ENCODE data around the gene GALNT18. TPM values are rescaled to one million over a fixed set of nuclear protein-coding genes. Genes with fewer than 3 reads are reported as not detected.

GALNT18 gene
- total and polyA plus RNA-seq, 2 experiments from 2014 or later, result 4.3 to 10.8 TPM

DNA sequence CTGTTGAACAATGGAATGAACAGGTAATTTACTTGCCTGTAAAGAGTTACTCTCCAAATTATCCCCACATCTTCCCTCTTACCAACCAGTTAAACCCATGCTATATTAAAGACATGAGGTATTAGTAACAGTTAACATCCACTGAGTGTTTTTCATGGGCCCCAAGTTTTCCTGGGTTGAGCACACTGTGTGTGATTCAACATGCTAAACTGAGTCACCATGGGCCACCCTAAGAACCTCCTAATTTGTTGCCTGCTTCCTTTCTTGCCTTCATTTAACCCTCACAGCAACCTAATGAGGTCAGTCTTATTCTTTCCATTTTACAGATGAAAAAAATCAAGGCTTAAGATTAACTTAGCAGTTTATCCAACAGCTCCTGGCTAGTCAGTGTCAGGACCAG is 51.0 kb downstream of the GALNT18 start:
- Mint-ChIP-seq H3K4me3 (no peak overlapping the region), H3K9me3 (no peaks in the 10 kb centered on the region), H3K36me3 (ENCODE audit: low read depth) (no peaks in the 10 kb centered on the region), H3K4me1 (peaks cover 3% of the 10 kb centered on the region), H3K27me3 (ENCODE audit: insufficient read depth, low read depth, poor library complexity) (no peaks in the 10 kb centered on the region), H3K27ac (no peak overlapping the region)
- H4K20me1 ChIP-seq (replicated peaks; ENCODE audit: insufficient read depth), result no peaks in the 10 kb centered on the region
- peaks cover 10% of the 10 kb centered on the region; the same call in 1 of the 2 replicates for H3K9me2 ChIP-seq (ENCODE audit: insufficient read depth)
- H3K27me3 ChIP-seq (ENCODE audit: insufficient read depth), result no peaks in the 10 kb centered on the region
- no peak for ATAC-seq
- H2AFZ ChIP-seq, result no peak overlapping the region
- DNase-seq (ENCODE audit: low spot score), result no peak
- H3K36me3 ChIP-seq (ENCODE audit: insufficient read depth), result no peaks in the 10 kb centered on the region
- TF ChIP-seq EZH2 (IDR thresholded peaks at IDR 0.05; ENCODE audit: low read depth, unreplicated experiment), result no peak
- no peak overlapping the region for H3K27ac ChIP-seq (ENCODE audit: low read depth)
- H3K4me1 ChIP-seq (ENCODE audit: insufficient read depth), result no peaks in the 10 kb centered on the region
- H3K4me3 ChIP-seq, result no peak overlapping the region
- H3K79me2 ChIP-seq (replicated peaks; ENCODE audit: insufficient read depth), result no peaks in the 10 kb centered on the region
- no peak overlapping the region for H3K4me2 ChIP-seq
- no peaks in the 10 kb centered on the region for H3F3A ChIP-seq (replicated peaks; ENCODE audit: low read depth)

DNA sequence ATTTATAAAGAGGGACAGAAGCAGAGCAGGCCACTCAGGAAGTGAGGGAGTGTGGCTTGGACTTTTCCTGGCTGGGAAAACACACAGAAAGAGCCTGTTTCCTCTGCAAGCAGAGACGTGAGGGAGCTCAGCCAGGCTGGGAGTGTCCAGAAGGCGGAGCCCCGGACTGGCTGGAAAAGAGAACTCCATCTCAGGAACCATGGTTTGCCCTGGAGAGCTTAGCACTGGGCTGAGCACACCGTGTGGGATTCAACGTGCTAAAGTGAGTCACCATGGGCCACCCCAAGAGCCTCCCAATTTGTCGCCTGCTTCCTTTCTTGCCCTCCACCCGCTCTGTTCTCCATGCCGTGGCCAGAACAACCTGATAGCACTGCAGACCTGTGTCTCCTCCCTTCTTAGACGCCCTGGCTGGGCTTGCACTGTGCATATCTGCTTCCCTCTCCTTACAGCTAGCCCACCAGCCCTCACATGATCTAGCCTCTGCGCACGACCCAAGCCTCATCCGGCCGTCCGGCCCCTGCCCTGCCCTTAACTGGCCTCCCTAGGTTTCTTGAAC is 51.8 kb downstream of the GALNT18 start:
- DNase-seq (ENCODE audit: low spot score) (no peak), ATAC-seq (no peak)
- Histone ChIP-seq H3K36me3 (ENCODE audit: insufficient read depth) (no peaks in the 10 kb centered on the region), H3K4me2 (no peak overlapping the region), H4K20me1 (replicated peaks; ENCODE audit: insufficient read depth) (no peaks in the 10 kb centered on the region), H3K4me3 (no peak overlapping the region), H2AFZ (no peak overlapping the region), H3K9me2 (ENCODE audit: insufficient read depth) (peaks cover 18% of the 10 kb centered on the region), H3F3A (replicated peaks; ENCODE audit: low read depth) (no peaks in the 10 kb centered on the region), H3K27ac (ENCODE audit: low read depth) (no peak overlapping the region), H3K4me1 (ENCODE audit: insufficient read depth) (no peaks in the 10 kb centered on the region), H3K79me2 (replicated peaks; ENCODE audit: insufficient read depth) (no peaks in the 10 kb centered on the region), H3K27me3 (ENCODE audit: insufficient read depth) (no peaks in the 10 kb centered on the region)
- Mint-ChIP-seq H3K36me3 (ENCODE audit: low read depth) (no peaks in the 10 kb centered on the region), H3K4me1 (peaks cover 3% of the 10 kb centered on the region), H3K4me3 (no peak overlapping the region), H3K9me3 (no peaks in the 10 kb centered on the region), H3K27me3 (ENCODE audit: insufficient read depth, low read depth, poor library complexity) (no peaks in the 10 kb centered on the region), H3K27ac (no peak overlapping the region)
- TF ChIP-seq NANOG (IDR thresholded peaks at IDR 0.05; ENCODE audit: borderline replicate concordance) (no peak), EZH2 (IDR thresholded peaks at IDR 0.05; ENCODE audit: low read depth, unreplicated experiment) (no peak), ZNF331 (CRISPR knock-in tag; IDR thresholded peaks at IDR 0.05; ENCODE audit: low read depth) (no peak)
- TF ChIP-seq, protein P1, sequence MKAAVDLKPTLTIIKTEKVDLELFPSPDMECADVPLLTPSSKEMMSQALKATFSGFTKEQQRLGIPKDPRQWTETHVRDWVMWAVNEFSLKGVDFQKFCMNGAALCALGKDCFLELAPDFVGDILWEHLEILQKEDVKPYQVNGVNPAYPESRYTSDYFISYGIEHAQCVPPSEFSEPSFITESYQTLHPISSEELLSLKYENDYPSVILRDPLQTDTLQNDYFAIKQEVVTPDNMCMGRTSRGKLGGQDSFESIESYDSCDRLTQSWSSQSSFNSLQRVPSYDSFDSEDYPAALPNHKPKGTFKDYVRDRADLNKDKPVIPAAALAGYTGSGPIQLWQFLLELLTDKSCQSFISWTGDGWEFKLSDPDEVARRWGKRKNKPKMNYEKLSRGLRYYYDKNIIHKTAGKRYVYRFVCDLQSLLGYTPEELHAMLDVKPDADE (IDR thresholded peaks at IDR 0.05), result no peak
- TF ChIP-seq, protein P2, sequence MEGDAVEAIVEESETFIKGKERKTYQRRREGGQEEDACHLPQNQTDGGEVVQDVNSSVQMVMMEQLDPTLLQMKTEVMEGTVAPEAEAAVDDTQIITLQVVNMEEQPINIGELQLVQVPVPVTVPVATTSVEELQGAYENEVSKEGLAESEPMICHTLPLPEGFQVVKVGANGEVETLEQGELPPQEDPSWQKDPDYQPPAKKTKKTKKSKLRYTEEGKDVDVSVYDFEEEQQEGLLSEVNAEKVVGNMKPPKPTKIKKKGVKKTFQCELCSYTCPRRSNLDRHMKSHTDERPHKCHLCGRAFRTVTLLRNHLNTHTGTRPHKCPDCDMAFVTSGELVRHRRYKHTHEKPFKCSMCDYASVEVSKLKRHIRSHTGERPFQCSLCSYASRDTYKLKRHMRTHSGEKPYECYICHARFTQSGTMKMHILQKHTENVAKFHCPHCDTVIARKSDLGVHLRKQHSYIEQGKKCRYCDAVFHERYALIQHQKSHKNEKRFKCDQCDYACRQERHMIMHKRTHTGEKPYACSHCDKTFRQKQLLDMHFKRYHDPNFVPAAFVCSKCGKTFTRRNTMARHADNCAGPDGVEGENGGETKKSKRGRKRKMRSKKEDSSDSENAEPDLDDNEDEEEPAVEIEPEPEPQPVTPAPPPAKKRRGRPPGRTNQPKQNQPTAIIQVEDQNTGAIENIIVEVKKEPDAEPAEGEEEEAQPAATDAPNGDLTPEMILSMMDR (conservative IDR thresholded peaks at IDR 0.05; ENCODE audit: low read depth in 2 of 2), result no peak
- TF ChIP-seq, protein P3, sequence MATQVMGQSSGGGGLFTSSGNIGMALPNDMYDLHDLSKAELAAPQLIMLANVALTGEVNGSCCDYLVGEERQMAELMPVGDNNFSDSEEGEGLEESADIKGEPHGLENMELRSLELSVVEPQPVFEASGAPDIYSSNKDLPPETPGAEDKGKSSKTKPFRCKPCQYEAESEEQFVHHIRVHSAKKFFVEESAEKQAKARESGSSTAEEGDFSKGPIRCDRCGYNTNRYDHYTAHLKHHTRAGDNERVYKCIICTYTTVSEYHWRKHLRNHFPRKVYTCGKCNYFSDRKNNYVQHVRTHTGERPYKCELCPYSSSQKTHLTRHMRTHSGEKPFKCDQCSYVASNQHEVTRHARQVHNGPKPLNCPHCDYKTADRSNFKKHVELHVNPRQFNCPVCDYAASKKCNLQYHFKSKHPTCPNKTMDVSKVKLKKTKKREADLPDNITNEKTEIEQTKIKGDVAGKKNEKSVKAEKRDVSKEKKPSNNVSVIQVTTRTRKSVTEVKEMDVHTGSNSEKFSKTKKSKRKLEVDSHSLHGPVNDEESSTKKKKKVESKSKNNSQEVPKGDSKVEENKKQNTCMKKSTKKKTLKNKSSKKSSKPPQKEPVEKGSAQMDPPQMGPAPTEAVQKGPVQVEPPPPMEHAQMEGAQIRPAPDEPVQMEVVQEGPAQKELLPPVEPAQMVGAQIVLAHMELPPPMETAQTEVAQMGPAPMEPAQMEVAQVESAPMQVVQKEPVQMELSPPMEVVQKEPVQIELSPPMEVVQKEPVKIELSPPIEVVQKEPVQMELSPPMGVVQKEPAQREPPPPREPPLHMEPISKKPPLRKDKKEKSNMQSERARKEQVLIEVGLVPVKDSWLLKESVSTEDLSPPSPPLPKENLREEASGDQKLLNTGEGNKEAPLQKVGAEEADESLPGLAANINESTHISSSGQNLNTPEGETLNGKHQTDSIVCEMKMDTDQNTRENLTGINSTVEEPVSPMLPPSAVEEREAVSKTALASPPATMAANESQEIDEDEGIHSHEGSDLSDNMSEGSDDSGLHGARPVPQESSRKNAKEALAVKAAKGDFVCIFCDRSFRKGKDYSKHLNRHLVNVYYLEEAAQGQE (IDR thresholded peaks at IDR 0.05; ENCODE audit: unreplicated experiment), result no peak
- TF ChIP-seq, protein P4, sequence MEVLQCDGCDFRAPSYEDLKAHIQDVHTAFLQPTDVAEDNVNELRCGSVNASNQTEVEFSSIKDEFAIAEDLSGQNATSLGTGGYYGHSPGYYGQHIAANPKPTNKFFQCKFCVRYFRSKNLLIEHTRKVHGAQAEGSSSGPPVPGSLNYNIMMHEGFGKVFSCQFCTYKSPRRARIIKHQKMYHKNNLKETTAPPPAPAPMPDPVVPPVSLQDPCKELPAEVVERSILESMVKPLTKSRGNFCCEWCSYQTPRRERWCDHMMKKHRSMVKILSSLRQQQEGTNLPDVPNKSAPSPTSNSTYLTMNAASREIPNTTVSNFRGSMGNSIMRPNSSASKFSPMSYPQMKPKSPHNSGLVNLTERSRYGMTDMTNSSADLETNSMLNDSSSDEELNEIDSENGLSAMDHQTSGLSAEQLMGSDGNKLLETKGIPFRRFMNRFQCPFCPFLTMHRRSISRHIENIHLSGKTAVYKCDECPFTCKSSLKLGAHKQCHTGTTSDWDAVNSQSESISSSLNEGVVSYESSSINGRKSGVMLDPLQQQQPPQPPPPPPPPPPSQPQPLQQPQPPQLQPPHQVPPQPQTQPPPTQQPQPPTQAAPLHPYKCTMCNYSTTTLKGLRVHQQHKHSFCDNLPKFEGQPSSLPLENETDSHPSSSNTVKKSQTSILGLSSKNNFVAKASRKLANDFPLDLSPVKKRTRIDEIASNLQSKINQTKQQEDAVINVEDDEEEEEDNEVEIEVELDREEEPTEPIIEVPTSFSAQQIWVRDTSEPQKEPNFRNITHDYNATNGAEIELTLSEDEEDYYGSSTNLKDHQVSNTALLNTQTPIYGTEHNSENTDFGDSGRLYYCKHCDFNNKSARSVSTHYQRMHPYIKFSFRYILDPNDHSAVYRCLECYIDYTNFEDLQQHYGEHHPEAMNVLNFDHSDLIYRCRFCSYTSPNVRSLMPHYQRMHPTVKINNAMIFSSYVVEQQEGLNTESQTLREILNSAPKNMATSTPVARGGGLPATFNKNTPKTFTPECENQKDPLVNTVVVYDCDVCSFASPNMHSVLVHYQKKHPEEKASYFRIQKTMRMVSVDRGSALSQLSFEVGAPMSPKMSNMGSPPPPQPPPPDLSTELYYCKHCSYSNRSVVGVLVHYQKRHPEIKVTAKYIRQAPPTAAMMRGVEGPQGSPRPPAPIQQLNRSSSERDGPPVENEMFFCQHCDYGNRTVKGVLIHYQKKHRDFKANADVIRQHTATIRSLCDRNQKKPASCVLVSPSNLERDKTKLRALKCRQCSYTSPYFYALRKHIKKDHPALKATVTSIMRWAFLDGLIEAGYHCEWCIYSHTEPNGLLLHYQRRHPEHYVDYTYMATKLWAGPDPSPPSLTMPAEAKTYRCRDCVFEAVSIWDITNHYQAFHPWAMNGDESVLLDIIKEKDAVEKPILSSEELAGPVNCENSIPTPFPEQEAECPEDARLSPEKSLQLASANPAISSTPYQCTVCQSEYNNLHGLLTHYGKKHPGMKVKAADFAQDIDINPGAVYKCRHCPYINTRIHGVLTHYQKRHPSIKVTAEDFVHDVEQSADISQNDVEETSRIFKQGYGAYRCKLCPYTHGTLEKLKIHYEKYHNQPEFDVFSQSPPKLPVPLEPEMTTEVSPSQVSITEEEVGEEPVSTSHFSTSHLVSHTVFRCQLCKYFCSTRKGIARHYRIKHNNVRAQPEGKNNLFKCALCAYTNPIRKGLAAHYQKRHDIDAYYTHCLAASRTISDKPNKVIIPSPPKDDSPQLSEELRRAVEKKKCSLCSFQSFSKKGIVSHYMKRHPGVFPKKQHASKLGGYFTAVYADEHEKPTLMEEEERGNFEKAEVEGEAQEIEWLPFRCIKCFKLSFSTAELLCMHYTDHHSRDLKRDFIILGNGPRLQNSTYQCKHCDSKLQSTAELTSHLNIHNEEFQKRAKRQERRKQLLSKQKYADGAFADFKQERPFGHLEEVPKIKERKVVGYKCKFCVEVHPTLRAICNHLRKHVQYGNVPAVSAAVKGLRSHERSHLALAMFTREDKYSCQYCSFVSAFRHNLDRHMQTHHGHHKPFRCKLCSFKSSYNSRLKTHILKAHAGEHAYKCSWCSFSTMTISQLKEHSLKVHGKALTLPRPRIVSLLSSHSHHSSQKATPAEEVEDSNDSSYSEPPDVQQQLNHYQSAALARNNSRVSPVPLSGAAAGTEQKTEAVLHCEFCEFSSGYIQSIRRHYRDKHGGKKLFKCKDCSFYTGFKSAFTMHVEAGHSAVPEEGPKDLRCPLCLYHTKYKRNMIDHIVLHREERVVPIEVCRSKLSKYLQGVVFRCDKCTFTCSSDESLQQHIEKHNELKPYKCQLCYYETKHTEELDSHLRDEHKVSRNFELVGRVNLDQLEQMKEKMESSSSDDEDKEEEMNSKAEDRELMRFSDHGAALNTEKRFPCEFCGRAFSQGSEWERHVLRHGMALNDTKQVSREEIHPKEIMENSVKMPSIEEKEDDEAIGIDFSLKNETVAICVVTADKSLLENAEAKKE (CRISPR knock-in tag; IDR thresholded peaks at IDR 0.05), result no peak
